Stimulated activated naive CD8-positive, alpha-beta T cell treated with anti-CD3 and anti-CD28 coated beads, Interleukin-15, amount 100 ng/mL, for 72 hours (primary cell): ENCODE results near the gene KRTAP1-3.
"Not testable (repeated sequence)": the region's sequence is repeated elsewhere in the genome, so short reads cannot be mapped to it uniquely, and the experiment has no call there.

Experiments used
- ATAC-seq: fragments of 150-1000 bp; cut with Tn5 transposase; 2 replicates; pipeline ENCODE4 v1.10.0; 2021; ENCODE audit warnings: mild to moderate bottlenecking, moderate library complexity
- DNase-seq, 2 donors: peaks; one replicate each; pipeline ENCODE4 v3.0.0; 2021 to 2022
- H3K27ac Mint-ChIP-seq, 2 donors: one replicate each; pipeline ENCODE4 v1.8.0; 2022; ENCODE audit warnings: mild to moderate bottlenecking in 2 of 2, mixed read lengths in 2 of 2, moderate library complexity in 2 of 2
- H3K27me3 Mint-ChIP-seq: one replicate; pipeline ENCODE4 v1.8.0; 2022; ENCODE audit warnings: mixed read lengths
- H3K4me1 Mint-ChIP-seq: one replicate; pipeline ENCODE4 v1.8.0; 2022; ENCODE audit warnings: mild to moderate bottlenecking, mixed read lengths
- H3K4me3 Mint-ChIP-seq, 2 donors: one replicate each; pipeline ENCODE4 v1.8.0; 2022; ENCODE audit warnings: mild to moderate bottlenecking in 2 of 2, mixed read lengths in 2 of 2, moderate library complexity in 1 of 2
- H3K9me3 Mint-ChIP-seq, 2 donors: one replicate each; pipeline ENCODE4 v1.8.0; 2022; ENCODE audit warnings: mixed read lengths in 2 of 2

Gene KRTAP1-3

GRCh38 chr17:41004397-41004796 is 30.3 kb downstream of the KRTAP1-3 start:
- peak overlapping the region in 1 of 2 donors; percentile 51 for H3K27ac Mint-ChIP-seq
- H3K9me3 Mint-ChIP-seq = no peaks in the 10 kb centered on the region
- no peak overlapping the region for H3K4me3 Mint-ChIP-seq
- no peak for DNase-seq
- no peak for ATAC-seq
- H3K27me3 Mint-ChIP-seq = peaks cover 4% of the 10 kb centered on the region
- H3K4me1 Mint-ChIP-seq = no peaks in the 10 kb centered on the region

GRCh38 chr17:41003926-41004325 is 30.7 kb downstream of the KRTAP1-3 start:
- ATAC-seq = no peak
- peaks cover 8% of the 10 kb centered on the region for H3K27me3 Mint-ChIP-seq
- DNase-seq = no peak
- H3K4me1 Mint-ChIP-seq = no peaks in the 10 kb centered on the region
- H3K27ac Mint-ChIP-seq = no peak overlapping the region
- H3K4me3 Mint-ChIP-seq = no peak overlapping the region
- no peaks in the 10 kb centered on the region for H3K9me3 Mint-ChIP-seq

- Mint-ChIP-seq H3K27me3 (peaks cover 16% of the 10 kb centered on the region), H3K4me3 (no peak overlapping the region), H3K4me1 (no peaks in the 10 kb centered on the region), H3K27ac (no peak overlapping the region), H3K9me3 (no peaks in the 10 kb centered on the region)
- DNase-seq = no peak
- no peak for ATAC-seq
Measured at GRCh38 chr17:41002814-41003213, 31.9 kb downstream of the KRTAP1-3 start.

GRCh38 chr17:41001795-41002194 is 32.9 kb downstream of the KRTAP1-3 start:
- ATAC-seq (no peak), DNase-seq (no peak)
- Mint-ChIP-seq H3K9me3 (no peaks in the 10 kb centered on the region), H3K4me1 (no peaks in the 10 kb centered on the region), H3K4me3 (no peak overlapping the region), H3K27me3 (peaks cover 24% of the 10 kb centered on the region), H3K27ac (no peak overlapping the region)

GRCh38 chr17:40999563-40999962 is 35.1 kb downstream of the KRTAP1-3 start, which contains the start of gene KRTAP3-2:
KRTAP3-2 (minus strand) TSS chr17:40999906; CDS start chr17:40999853, 53 bp downstream.
- H3K4me3 Mint-ChIP-seq, ATAC-seq, H3K27ac Mint-ChIP-seq, H3K4me1 Mint-ChIP-seq, DNase-seq, H3K9me3 Mint-ChIP-seq: not testable (repeated sequence)
- peaks cover 31% of the 10 kb centered on the region for H3K27me3 Mint-ChIP-seq

GRCh38 chr17:40997361-40997760 is 37.3 kb downstream of the KRTAP1-3 start:
- H3K9me3 Mint-ChIP-seq = no peaks in the 10 kb centered on the region
- peaks cover 44% of the 10 kb centered on the region for H3K27me3 Mint-ChIP-seq
- H3K27ac Mint-ChIP-seq = no peak overlapping the region
- H3K4me1 Mint-ChIP-seq = no peaks in the 10 kb centered on the region
- no peak for ATAC-seq
- no peak for DNase-seq
- no peak overlapping the region for H3K4me3 Mint-ChIP-seq

GRCh38 chr17:40996829-40997228 is 37.8 kb downstream of the KRTAP1-3 start:
- Mint-ChIP-seq H3K9me3 (no peaks in the 10 kb centered on the region), H3K4me3 (no peak overlapping the region), H3K4me1 (no peaks in the 10 kb centered on the region), H3K27ac (no peak overlapping the region), H3K27me3 (peaks cover 47% of the 10 kb centered on the region)
- ATAC-seq (no peak), DNase-seq (no peak)

GRCh38 chr17:40995116-40995515 is 39.6 kb downstream of the KRTAP1-3 start:
- no peak for ATAC-seq
- no peaks in the 10 kb centered on the region for H3K4me1 Mint-ChIP-seq
- H3K27me3 Mint-ChIP-seq = peaks cover 47% of the 10 kb centered on the region
- H3K27ac Mint-ChIP-seq = no peak overlapping the region
- no peaks in the 10 kb centered on the region for H3K9me3 Mint-ChIP-seq
- DNase-seq = no peak
- no peak overlapping the region for H3K4me3 Mint-ChIP-seq

- no peak for ATAC-seq
- Mint-ChIP-seq H3K27ac (no peak within 1 kb of the TSS), H3K4me3 (no peak within 1 kb of the TSS), H3K9me3 (no peaks in the 10 kb centered on the region), H3K27me3 (peaks cover 38% of the 10 kb centered on the region), H3K4me1 (no peaks in the 10 kb centered on the region)
- DNase-seq = no peak
Measured at GRCh38 chr17:40993839-40994238, 40.8 kb downstream of the KRTAP1-3 start, which contains the start of gene KRTAP3-3. KRTAP3-3 (minus strand) TSS chr17:40994164; CDS start chr17:40994097, 67 bp downstream.

GRCh38 chr17:40993084-40993483 is 41.6 kb downstream of the KRTAP1-3 start:
- Mint-ChIP-seq H3K9me3 (no peaks in the 10 kb centered on the region), H3K4me3 (no peak overlapping the region), H3K4me1 (no peaks in the 10 kb centered on the region), H3K27ac (no peak overlapping the region), H3K27me3 (peaks cover 33% of the 10 kb centered on the region)
- no peak for ATAC-seq
- DNase-seq = no peak

- no peaks in the 10 kb centered on the region for H3K4me1 Mint-ChIP-seq
- H3K9me3 Mint-ChIP-seq = no peaks in the 10 kb centered on the region
- H3K27me3 Mint-ChIP-seq = peaks cover 30% of the 10 kb centered on the region
- H3K27ac Mint-ChIP-seq = no peak overlapping the region
- ATAC-seq (no peak), DNase-seq (no peak)
- H3K4me3 Mint-ChIP-seq = no peak overlapping the region
Measured at GRCh38 chr17:40992666-40993065, 42.0 kb downstream of the KRTAP1-3 start.

GRCh38 chr17:40986920-40987319 is 47.8 kb downstream of the KRTAP1-3 start:
- no peaks in the 10 kb centered on the region for H3K9me3 Mint-ChIP-seq

GRCh38 chr17:40984226-40984625 is 50.4 kb downstream of the KRTAP1-3 start, which contains the start of gene KRT40:
KRT40 (minus strand) TSS chr17:40984326; CDS start chr17:40984273, 53 bp downstream.
- DNase-seq (no peak), ATAC-seq (no peak)
- no peaks in the 10 kb centered on the region for H3K9me3 Mint-ChIP-seq
- H3K4me3 Mint-ChIP-seq = no peak within 1 kb of the TSS
- no peaks in the 10 kb centered on the region for H3K4me1 Mint-ChIP-seq
- H3K27ac Mint-ChIP-seq = no peak within 1 kb of the TSS
- peaks cover 8% of the 10 kb centered on the region for H3K27me3 Mint-ChIP-seq

More at GRCh38 chr17:40986920-40987319, 47.8 kb downstream of the KRTAP1-3 start:
- H3K4me3 Mint-ChIP-seq = no peak overlapping the region
- H3K27me3 Mint-ChIP-seq = peaks cover 8% of the 10 kb centered on the region
- no peak overlapping the region for H3K27ac Mint-ChIP-seq
- no peak for ATAC-seq
- no peak for DNase-seq
- no peaks in the 10 kb centered on the region for H3K4me1 Mint-ChIP-seq
